Endothelial cell (in vitro differentiated cells): ENCODE data around the gene NKAIN4. TPM values are rescaled to one million over a fixed set of nuclear protein-coding genes. Genes with fewer than 3 reads are reported as not detected.
A peak's percentile ranks its signal among the peaks of the same experiment; 100 is the strongest.

ENCODE experiments used
- DNase-seq: peaks from one replicate; pipeline ENCODE4 v3.0.0; 2021; ENCODE audit warnings: low spot score
- H3K27ac Mint-ChIP-seq: one replicate; pipeline ENCODE4 v1.8.0; 2021; ENCODE audit warnings: mixed read lengths, inconsistent platforms; ENCODE audit not compliant: unreplicated experiment
- H3K27me3 Mint-ChIP-seq: one replicate; pipeline ENCODE4 v1.8.0; 2021; ENCODE audit warnings: mild to moderate bottlenecking, moderate library complexity, mixed read lengths, inconsistent platforms; ENCODE audit not compliant: unreplicated experiment
- H3K36me3 Mint-ChIP-seq: one replicate; pipeline ENCODE4 v1.8.0; 2021; ENCODE audit warnings: mild to moderate bottlenecking, low read depth, mixed read lengths, inconsistent platforms; ENCODE audit not compliant: unreplicated experiment
- H3K4me1 Mint-ChIP-seq: one replicate; pipeline ENCODE4 v1.8.0; 2021; ENCODE audit warnings: mild to moderate bottlenecking, mixed read lengths, inconsistent platforms; ENCODE audit not compliant: unreplicated experiment
- H3K4me3 Mint-ChIP-seq: one replicate; pipeline ENCODE4 v1.8.0; 2021; ENCODE audit warnings: mild to moderate bottlenecking, mixed read lengths, inconsistent platforms; ENCODE audit not compliant: unreplicated experiment
- H3K9me3 Mint-ChIP-seq: one replicate; pipeline ENCODE4 v1.8.0; 2021; ENCODE audit warnings: mixed read lengths, inconsistent platforms; ENCODE audit not compliant: unreplicated experiment
- total RNA-seq: library from RNA; stranded (reverse); fragmentation: NEBNext Ultra II Directional; extraction: Animal tissue kit (Norgen Biotek cat#: 25700); gene quantifications from one replicate; pipeline ENCODE4 v1.2.1, GENCODE V29; 2021; ENCODE audit not compliant: unreplicated experiment
- TF ChIP-seq, protein P1 (sequence below): fragments of 200-600 bp; sonication (generic); IDR thresholded peaks from one replicate; pipeline ENCODE4 v1.5.0; 2021; ENCODE audit warnings: antibody characterized with exemption; ENCODE audit not compliant: unreplicated experiment

NKAIN4 gene
- total RNA-seq, 1 donor from 2014 or later = 3.3 TPM

DNA sequence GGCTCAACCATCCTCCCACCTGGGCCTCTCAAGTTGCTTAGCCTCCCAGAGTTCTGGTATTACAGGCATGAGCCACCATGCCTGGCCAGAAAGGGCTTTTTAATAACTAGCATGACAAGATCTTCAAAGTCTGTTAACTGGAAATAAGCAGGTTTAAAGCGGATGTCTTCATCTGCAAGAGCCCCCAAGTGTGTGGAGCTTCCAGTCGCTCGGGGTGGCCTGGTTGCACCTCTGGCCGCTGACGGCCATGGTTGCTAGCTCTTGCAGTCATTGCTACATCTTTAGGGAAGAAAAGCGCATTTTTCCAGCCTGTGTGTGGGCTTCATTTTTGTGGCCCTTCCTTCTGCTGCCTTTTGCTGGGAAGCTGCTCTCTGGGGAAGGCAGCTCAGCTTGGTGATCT, 26.1 kb upstream of the NKAIN4 start:
- peaks cover 15% of the 10 kb centered on the region for H3K36me3 Mint-ChIP-seq
- no peaks in the 10 kb centered on the region for H3K27me3 Mint-ChIP-seq
- DNase-seq = no peak
- no peaks in the 10 kb centered on the region for H3K9me3 Mint-ChIP-seq
- no peaks in the 10 kb centered on the region for H3K4me1 Mint-ChIP-seq
- H3K27ac Mint-ChIP-seq = peak overlapping the region; percentile 75
- H3K4me3 Mint-ChIP-seq = no peak overlapping the region
- TF ChIP-seq, protein P1, sequence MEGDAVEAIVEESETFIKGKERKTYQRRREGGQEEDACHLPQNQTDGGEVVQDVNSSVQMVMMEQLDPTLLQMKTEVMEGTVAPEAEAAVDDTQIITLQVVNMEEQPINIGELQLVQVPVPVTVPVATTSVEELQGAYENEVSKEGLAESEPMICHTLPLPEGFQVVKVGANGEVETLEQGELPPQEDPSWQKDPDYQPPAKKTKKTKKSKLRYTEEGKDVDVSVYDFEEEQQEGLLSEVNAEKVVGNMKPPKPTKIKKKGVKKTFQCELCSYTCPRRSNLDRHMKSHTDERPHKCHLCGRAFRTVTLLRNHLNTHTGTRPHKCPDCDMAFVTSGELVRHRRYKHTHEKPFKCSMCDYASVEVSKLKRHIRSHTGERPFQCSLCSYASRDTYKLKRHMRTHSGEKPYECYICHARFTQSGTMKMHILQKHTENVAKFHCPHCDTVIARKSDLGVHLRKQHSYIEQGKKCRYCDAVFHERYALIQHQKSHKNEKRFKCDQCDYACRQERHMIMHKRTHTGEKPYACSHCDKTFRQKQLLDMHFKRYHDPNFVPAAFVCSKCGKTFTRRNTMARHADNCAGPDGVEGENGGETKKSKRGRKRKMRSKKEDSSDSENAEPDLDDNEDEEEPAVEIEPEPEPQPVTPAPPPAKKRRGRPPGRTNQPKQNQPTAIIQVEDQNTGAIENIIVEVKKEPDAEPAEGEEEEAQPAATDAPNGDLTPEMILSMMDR = no peak

GRCh38 chr20:63279931-63280330, 25.7 kb upstream of the NKAIN4 start:
- Mint-ChIP-seq H3K4me1 (no peaks in the 10 kb centered on the region), H3K27ac (no peak overlapping the region), H3K4me3 (no peak overlapping the region), H3K27me3 (peaks cover 1% of the 10 kb centered on the region), H3K9me3 (no peaks in the 10 kb centered on the region), H3K36me3 (peaks cover 15% of the 10 kb centered on the region)
- TF ChIP-seq, protein P1 = no peak
- DNase-seq = no peak

DNA sequence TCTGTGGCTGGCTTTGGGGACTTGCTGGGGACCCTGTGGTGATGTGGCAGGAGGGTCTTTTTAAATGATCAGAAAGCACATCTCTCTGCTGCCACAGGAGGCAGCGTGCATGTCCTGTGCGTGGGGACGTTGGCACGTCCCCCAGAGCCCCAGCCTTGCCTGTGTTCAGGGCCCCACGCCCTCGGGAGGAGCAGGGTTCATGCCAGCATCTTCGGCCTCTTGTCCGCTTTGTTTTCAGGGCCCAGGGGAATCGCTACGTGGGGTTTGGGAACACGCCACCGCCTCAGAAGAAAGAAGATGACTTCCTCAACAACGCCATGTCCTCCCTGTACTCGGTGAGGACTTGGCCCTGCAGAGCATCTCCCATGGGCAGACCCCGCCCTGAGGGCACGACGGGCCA, 24.4 kb upstream of the NKAIN4 start:
- TF ChIP-seq, protein P1 = no peak
- Mint-ChIP-seq H3K27ac (no peak overlapping the region), H3K4me1 (peaks cover 4% of the 10 kb centered on the region), H3K9me3 (no peaks in the 10 kb centered on the region), H3K36me3 (peaks cover 13% of the 10 kb centered on the region), H3K27me3 (peaks cover 1% of the 10 kb centered on the region), H3K4me3 (no peak overlapping the region)
- no peak for DNase-seq

DNA sequence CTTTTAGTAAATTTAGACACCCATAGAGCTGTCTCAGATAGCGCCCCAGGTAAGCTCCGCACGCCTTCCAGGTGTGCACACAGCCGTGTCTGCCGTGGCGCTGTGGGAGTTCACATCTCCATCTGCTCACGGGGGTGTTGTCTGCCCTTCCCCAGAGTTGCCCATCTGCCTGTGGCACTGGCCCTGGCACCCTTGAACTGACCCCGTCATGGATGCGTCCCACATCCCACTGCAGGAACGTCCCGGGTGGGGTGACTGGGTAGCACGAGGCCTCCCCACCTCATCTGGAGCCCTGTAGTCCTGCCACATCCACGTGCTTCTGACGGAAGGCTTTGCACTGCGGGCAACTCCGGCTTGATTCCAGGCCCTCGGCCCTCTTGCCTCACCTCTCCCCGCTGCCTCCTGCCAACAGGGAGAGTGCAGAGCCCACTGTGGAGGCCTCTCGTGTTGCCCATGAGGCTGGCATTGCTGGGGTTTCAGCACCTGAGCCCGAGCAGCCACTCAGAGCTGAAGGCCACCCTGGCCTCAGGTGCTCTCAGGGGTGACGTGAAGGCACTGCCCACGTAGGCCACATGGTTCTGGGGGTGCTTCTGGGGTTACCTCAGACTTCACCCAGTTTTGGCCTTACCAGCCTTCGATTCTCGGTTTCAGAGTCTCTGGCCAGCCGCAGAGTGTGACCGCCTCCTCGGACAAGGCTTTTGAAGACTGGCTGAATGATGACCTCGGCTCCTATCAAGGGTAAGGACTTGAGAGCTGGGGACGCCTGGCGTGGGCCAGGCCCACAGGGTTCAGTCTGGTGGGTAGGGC, 23.4 kb upstream of the NKAIN4 start:
- Mint-ChIP-seq H3K27ac (no peak overlapping the region), H3K4me3 (no peak overlapping the region), H3K9me3 (no peaks in the 10 kb centered on the region), H3K27me3 (peaks cover 7% of the 10 kb centered on the region), H3K36me3 (peaks cover 12% of the 10 kb centered on the region), H3K4me1 (peaks cover 6% of the 10 kb centered on the region)
- DNase-seq = no peak
- TF ChIP-seq, protein P1 = no peak

- H3K4me1 Mint-ChIP-seq = peaks cover 6% of the 10 kb centered on the region
- H3K4me3 Mint-ChIP-seq = no peak overlapping the region
- H3K9me3 Mint-ChIP-seq = no peaks in the 10 kb centered on the region
- no peak overlapping the region for H3K27ac Mint-ChIP-seq
- peaks cover 7% of the 10 kb centered on the region for H3K27me3 Mint-ChIP-seq
- DNase-seq = no peak
- peaks cover 12% of the 10 kb centered on the region for H3K36me3 Mint-ChIP-seq
- TF ChIP-seq, protein P1 = no peak
Measured at GRCh38 chr20:63276956-63277355, 22.7 kb upstream of the NKAIN4 start.
